ENCODE measurements around the gene PURB.

GRCh38 chr7:44845451-44845850, 39.9 kb downstream of the PURB start:
- TF ChIP-seq EZH2 (IDR thresholded peaks at IDR 0.05; ENCODE audit: insufficient read depth, poor library complexity, severe bottlenecking) (no peak), EZH2phosphoT487 (IDR thresholded peaks at IDR 0.05; ENCODE audit: insufficient read depth, low read depth) (no peak)
